Measurements from ENCODE around the gene SLC30A3.
A peak's percentile ranks its signal among the peaks of the same experiment; 100 is the strongest.

Gene SLC30A3

GRCh38 chr2:27306573-27307286, 43.9 kb upstream of the SLC30A3 start:
- TF ChIP-seq, protein P1, sequence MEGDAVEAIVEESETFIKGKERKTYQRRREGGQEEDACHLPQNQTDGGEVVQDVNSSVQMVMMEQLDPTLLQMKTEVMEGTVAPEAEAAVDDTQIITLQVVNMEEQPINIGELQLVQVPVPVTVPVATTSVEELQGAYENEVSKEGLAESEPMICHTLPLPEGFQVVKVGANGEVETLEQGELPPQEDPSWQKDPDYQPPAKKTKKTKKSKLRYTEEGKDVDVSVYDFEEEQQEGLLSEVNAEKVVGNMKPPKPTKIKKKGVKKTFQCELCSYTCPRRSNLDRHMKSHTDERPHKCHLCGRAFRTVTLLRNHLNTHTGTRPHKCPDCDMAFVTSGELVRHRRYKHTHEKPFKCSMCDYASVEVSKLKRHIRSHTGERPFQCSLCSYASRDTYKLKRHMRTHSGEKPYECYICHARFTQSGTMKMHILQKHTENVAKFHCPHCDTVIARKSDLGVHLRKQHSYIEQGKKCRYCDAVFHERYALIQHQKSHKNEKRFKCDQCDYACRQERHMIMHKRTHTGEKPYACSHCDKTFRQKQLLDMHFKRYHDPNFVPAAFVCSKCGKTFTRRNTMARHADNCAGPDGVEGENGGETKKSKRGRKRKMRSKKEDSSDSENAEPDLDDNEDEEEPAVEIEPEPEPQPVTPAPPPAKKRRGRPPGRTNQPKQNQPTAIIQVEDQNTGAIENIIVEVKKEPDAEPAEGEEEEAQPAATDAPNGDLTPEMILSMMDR (IDR thresholded peaks at IDR 0.05), result no peak

DNA sequence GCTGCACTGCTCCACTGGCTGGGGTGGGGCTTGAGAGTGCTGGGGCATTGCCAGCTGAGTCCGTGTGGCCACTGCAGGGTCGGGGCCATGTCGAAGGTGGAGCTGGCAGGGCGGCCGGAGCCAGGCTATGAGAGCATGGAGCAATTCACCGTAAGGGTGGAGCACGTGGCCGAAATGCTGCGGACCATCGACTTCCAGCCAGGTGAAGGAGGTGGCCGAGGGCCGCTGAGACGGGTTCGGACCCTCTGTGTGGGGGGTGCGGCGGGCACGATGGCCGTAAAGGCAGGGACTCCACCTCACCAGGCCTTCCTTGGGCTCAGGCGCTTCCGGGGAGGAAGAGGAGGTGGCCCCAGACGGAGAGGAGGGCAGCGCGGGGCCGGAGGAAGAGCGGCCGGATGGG, 43.3 kb upstream of the SLC30A3 start:
- TF ChIP-seq, protein P1 (IDR thresholded peaks at IDR 0.05), result no peak

GRCh38 chr2:27305516-27305915, 42.7 kb upstream of the SLC30A3 start:
- TF ChIP-seq, protein P1 (IDR thresholded peaks at IDR 0.05), result no peak

GRCh38 chr2:27304488-27305240, 41.8 kb upstream of the SLC30A3 start:
- TF ChIP-seq, protein P1 (IDR thresholded peaks at IDR 0.05), result no peak

DNA sequence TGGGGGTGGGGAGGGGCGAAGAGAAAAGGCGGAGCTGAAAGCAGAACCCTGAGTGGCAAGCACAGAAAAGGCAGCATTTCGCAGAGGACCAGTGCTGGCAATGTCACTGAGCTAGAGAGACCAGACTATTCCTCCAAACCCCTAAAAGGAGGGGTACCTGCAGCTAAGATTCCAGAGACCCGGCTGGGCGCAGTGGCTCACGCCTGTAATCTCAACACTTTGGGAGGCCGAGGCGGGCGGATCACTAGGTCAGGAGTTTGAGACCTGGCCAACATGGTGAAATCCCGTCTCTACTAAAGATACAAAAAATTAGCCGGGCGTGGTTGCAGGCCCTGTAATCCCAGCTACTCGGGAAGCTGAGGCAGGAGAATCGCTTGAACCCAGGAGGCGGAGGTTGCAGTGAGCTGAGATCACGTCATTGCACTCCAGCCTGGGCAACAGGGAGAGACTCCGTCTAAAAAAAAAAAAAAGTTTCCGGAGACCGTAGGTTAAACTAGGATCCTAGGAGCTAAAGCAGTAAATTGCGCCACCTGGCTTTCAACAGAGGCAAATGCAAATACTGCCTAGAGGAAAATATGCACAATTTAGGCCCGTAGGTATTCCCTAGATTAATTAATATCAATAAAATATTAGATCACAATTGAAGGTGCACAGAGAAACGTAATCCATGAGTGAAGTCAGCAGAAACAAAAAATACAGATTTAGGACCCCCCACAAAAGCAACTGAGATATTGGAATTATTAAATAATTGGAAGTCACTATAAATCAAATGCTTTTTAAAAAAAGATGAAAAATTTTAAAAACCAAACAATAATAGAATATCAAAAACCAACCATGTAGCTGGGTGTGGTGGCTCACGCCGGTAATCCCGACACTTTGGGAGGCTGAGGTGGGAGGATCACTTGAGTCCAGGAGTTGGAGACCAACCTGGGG, 40.5 kb upstream of the SLC30A3 start:
- TF ChIP-seq, protein P1 (IDR thresholded peaks at IDR 0.05), result peak; percentile 75

GRCh38 chr2:27298391-27299080, 35.7 kb upstream of the SLC30A3 start:
- TF ChIP-seq, protein P1 (IDR thresholded peaks at IDR 0.05), result no peak

- TF ChIP-seq, protein P1 (IDR thresholded peaks at IDR 0.05), result no peak
These were observed 34.3 kb upstream of the SLC30A3 start for GRCh38 chr2:27297195-27297594.

Data from LNCAP (cell line).